Measurements from ENCODE around the gene IL25. TPM values are rescaled to one million over a fixed set of nuclear protein-coding genes. Genes with fewer than 3 reads are reported as not detected.

Gene IL25
- total and polyA plus RNA-seq, 2 of the 8 experiments (the other 6 are each of a cell fraction or from before 2014, with no cell fraction given), result not detected

- TF ChIP-seq CTCF (IDR thresholded peaks at IDR 0.05; ENCODE audit: control extremely low read depth in 1 of 3, insufficient read depth in 1 of 3, low read depth in 1 of 3, low read length in 3 of 3), result no peak
- TF ChIP-seq CBX8 (IDR thresholded peaks at IDR 0.05; ENCODE audit: borderline replicate concordance, low read depth, low read length), result no peak
- TF ChIP-seq RBBP5 (IDR thresholded peaks at IDR 0.05; ENCODE audit: borderline replicate concordance, low read depth, low read length), result no peak
- TF ChIP-seq SP2 (IDR thresholded peaks at IDR 0.05; ENCODE audit: low read length), result no peak
- TF ChIP-seq POU5F1 (IDR thresholded peaks at IDR 0.05; ENCODE audit: low read depth, low read length), result no peak
- no peak for TF ChIP-seq RNF2 (IDR thresholded peaks at IDR 0.05; ENCODE audit: borderline replicate concordance, low read depth, low read length, missing control alignments, poor library complexity, severe bottlenecking)
Measured at GRCh38 chr14:23381871-23382270, 9.3 kb downstream of the IL25 start (continued).

All from H1 (cell line).